GM12864 (cell line): ENCODE measurements around the gene PURA.

Experiments
- DNase-seq: peaks from one replicate; pipeline ENCODE4 v3.0.0-alpha.2; 2011; ENCODE audit warnings: low read depth
- H3K4me3 ChIP-seq: 2 replicates; pipeline ENCODE4 v1.5.1; 2011; ENCODE audit warnings: mild to moderate bottlenecking, low read depth, low read length, control low read depth
- CTCF ChIP-seq: IDR thresholded peaks from 2 replicates; pipeline ENCODE4 v1.5.1; 2011; ENCODE audit warnings: low read depth, mild to moderate bottlenecking, moderate library complexity, low read length, control low read depth, inconsistent platforms; ENCODE audit errors: missing control alignments

The PURA gene

GRCh38 chr5:140113180-140113698 is 670 bp upstream of the PURA start:
- H3K4me3 ChIP-seq, result peak overlapping the region; percentile 80
- no peak for TF ChIP-seq CTCF
- no peak for DNase-seq

GRCh38 chr5:140114341-140115185 is 654 bp downstream of the PURA start:
- no peak for TF ChIP-seq CTCF
- peak overlapping the region; percentile 80 for H3K4me3 ChIP-seq
- no peak for DNase-seq

DNA sequence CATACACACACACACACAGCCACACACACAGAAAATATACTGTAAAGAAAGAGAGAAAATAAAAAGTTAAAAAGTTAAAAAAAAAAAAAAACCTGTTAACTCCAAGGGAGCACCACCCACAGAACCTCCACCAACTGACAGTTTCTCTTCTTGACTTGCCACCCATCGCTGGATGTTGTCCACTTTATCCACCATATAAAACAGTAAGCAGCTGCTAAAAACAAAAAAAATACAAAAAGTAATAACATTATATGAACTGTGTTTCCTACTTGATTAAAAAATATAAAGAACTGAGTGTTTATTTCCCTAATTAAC is 1.2 kb downstream of the PURA start:
- TF ChIP-seq CTCF, result no peak
- peak overlapping the region; percentile 80 for H3K4me3 ChIP-seq
- no peak for DNase-seq

- no peak for DNase-seq
- TF ChIP-seq CTCF, result no peak
- no peak overlapping the region for H3K4me3 ChIP-seq
Measured at GRCh38 chr5:140116716-140117115, 2.8 kb downstream of the PURA start.

DNA sequence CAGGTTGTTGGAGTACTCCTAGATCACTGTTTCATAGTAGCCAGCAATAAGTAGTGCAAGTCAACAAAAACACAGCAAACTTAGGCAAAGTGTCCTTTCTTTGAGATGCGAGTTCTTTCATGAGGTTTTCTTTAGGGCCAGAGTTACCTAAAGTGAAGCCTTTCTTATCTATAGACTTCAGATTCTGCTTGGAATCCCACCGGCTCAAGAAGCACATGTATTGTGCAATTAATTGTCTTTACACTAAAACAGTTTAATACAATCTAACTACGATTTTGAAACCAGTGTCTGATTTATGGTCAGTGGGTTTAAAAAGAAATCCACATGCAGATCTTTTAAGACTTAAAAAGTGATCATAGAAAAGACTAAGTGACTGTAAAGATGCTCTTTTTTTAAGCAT is 3.6 kb downstream of the PURA start:
- no peak for TF ChIP-seq CTCF
- no peak overlapping the region for H3K4me3 ChIP-seq
- DNase-seq, result no peak

DNA sequence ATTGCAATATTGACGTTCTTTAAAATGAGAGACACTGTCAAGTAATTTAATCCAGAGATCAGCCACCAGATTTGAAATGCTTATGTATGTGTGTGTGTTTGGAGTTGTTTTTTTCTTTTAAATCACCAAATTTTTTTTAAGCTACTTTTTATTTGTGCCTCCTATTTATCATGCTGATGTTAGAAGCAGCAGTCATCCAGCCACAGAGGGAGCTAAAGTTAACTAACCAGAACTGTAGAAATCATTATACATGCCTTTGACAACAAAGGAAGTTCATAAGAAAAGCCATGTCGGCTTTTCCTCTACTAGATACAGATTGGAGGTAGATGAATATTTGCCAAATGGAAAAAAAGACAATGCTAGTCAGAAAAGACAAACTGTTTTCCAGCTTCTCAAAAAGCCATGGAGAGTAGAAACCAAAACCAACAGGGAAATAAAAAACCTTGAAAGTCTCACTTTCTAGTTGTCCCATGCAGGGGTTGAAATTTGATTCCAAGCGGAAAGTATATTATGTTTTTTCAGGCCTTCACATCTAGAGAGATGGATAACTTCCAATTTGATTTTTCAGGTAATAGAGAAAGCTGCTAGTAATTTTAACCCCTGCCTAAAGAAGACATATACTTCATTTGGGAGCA is 4.5 kb downstream of the PURA start:
- no peak overlapping the region for H3K4me3 ChIP-seq
- TF ChIP-seq CTCF, result no peak
- DNase-seq, result no peak
